ENCODE results near the gene GATA1.

The GATA1 gene

DNA sequence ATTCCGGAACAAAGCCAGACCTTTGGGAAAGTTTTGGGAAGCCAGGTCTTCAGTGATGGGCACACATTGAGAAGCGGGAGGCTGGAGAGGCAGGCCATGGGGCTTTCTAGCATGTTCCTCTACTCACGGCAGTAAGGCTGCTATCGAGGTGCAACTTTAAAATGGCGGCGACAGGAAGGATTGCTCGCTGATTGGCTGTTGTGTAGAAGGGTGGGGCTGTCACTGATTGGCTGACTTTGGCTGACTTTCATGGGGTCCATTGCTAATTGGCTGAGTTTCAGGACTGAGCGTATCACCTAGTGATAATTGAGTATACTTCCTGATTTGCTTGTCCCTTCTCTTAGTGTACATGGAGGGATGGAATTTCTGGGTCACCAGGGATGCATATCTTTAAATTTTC is 44.6 kb upstream of the GATA1 start:
- Histone ChIP-seq H4K20me1 (ENCODE audit: insufficient read depth) (no peaks in the 10 kb centered on the region), H3K79me2 (ENCODE audit: insufficient read depth, low read depth) (no peaks in the 10 kb centered on the region), H3K4me1 (ENCODE audit: low read depth, poor library complexity, severe bottlenecking) (no peaks in the 10 kb centered on the region), H2AFZ (ENCODE audit: low read depth) (no peak overlapping the region), H3K27ac (no peak overlapping the region), H3K27me3 (ENCODE audit: insufficient read depth, low read depth) (no peaks in the 10 kb centered on the region), H3K4me3 (IDR thresholded peaks at IDR 0.05; ENCODE audit: insufficient read depth, low read depth, low read length) (no peak overlapping the region), H3K36me3 (ENCODE audit: insufficient read depth) (no peaks in the 10 kb centered on the region), H3K9ac (no peak overlapping the region), H3K4me2 (no peak overlapping the region)
- no peak for TF ChIP-seq CTCF (conservative IDR thresholded peaks at IDR 0.05; ENCODE audit: low read depth, low read length)

- no peak overlapping the region for H3K9ac ChIP-seq
- H3K36me3 ChIP-seq (ENCODE audit: insufficient read depth), result no peaks in the 10 kb centered on the region
- H3K79me2 ChIP-seq (ENCODE audit: insufficient read depth, low read depth), result no peaks in the 10 kb centered on the region
- H3K27me3 ChIP-seq (ENCODE audit: insufficient read depth, low read depth), result no peaks in the 10 kb centered on the region
- H2AFZ ChIP-seq (ENCODE audit: low read depth), result no peak overlapping the region
- H3K4me3 ChIP-seq (IDR thresholded peaks at IDR 0.05; ENCODE audit: insufficient read depth, low read depth, low read length), result no peak overlapping the region
- H3K27ac ChIP-seq, result no peak overlapping the region
- H3K4me2 ChIP-seq, result no peak overlapping the region
- H4K20me1 ChIP-seq (ENCODE audit: insufficient read depth), result no peaks in the 10 kb centered on the region
- H3K4me1 ChIP-seq (ENCODE audit: low read depth, poor library complexity, severe bottlenecking), result no peaks in the 10 kb centered on the region
- TF ChIP-seq CTCF (conservative IDR thresholded peaks at IDR 0.05; ENCODE audit: low read depth, low read length), result no peak
These were observed 41.2 kb upstream of the GATA1 start for GRCh38 chrX:48745222-48745621.

- H3K4me2 ChIP-seq, result no peak overlapping the region
- H3K36me3 ChIP-seq (ENCODE audit: insufficient read depth), result no peaks in the 10 kb centered on the region
- H3K27ac ChIP-seq, result no peak overlapping the region
- H4K20me1 ChIP-seq (ENCODE audit: insufficient read depth), result no peaks in the 10 kb centered on the region
- no peak overlapping the region for H3K9ac ChIP-seq
- H3K27me3 ChIP-seq (ENCODE audit: insufficient read depth, low read depth), result no peaks in the 10 kb centered on the region
- H3K4me3 ChIP-seq (IDR thresholded peaks at IDR 0.05; ENCODE audit: insufficient read depth, low read depth, low read length), result no peak overlapping the region
- H3K4me1 ChIP-seq (ENCODE audit: low read depth, poor library complexity, severe bottlenecking), result no peaks in the 10 kb centered on the region
- no peaks in the 10 kb centered on the region for H3K79me2 ChIP-seq (ENCODE audit: insufficient read depth, low read depth)
- H2AFZ ChIP-seq (ENCODE audit: low read depth), result no peak overlapping the region
- TF ChIP-seq CTCF (conservative IDR thresholded peaks at IDR 0.05; ENCODE audit: low read depth, low read length), result no peak
These were observed 38.9 kb upstream of the GATA1 start for GRCh38 chrX:48747415-48748016.

DNA sequence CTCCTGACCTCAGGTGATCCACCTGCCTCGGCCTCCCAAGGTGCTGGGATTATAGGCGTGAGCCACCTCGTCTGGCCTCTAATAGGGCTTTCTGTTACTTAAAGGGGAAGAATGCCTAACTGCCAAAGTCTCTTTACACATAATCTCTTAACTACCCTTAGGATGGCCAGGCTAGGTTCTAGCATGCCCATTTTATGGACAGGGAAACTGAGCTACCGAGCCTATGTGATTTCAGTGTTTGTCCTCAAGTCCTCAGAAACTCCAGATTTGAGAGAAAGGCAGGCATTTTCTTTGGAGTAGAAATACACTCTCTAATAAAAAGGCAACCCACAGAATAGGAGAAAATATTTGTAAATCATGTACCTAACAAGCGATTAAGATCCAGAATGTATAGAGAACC is 37.2 kb upstream of the GATA1 start:
- no peaks in the 10 kb centered on the region for H4K20me1 ChIP-seq (ENCODE audit: insufficient read depth)
- H3K4me3 ChIP-seq (IDR thresholded peaks at IDR 0.05; ENCODE audit: insufficient read depth, low read depth, low read length), result no peak overlapping the region
- H2AFZ ChIP-seq (ENCODE audit: low read depth), result no peak overlapping the region
- H3K4me1 ChIP-seq (ENCODE audit: low read depth, poor library complexity, severe bottlenecking), result no peaks in the 10 kb centered on the region
- no peak overlapping the region for H3K4me2 ChIP-seq
- TF ChIP-seq CTCF (conservative IDR thresholded peaks at IDR 0.05; ENCODE audit: low read depth, low read length), result no peak
- H3K79me2 ChIP-seq (ENCODE audit: insufficient read depth, low read depth), result no peaks in the 10 kb centered on the region
- H3K27me3 ChIP-seq (ENCODE audit: insufficient read depth, low read depth), result no peaks in the 10 kb centered on the region
- H3K27ac ChIP-seq, result no peak overlapping the region
- no peaks in the 10 kb centered on the region for H3K36me3 ChIP-seq (ENCODE audit: insufficient read depth)
- no peak overlapping the region for H3K9ac ChIP-seq

Measured in KMS-11 (cell line).